LNCaP clone FGC (cell line): Measurements from ENCODE around the gene NXPH2.
"Not testable (repeated sequence)": the region's sequence is repeated elsewhere in the genome, so short reads cannot be mapped to it uniquely, and the experiment has no call there.

Source experiments
- DNase-seq: peaks from one replicate; pipeline ENCODE4 v3.0.0-alpha.2; 2011; ENCODE audit warnings: low read depth
- H3K4me3 ChIP-seq: 2 replicates; pipeline ENCODE4 v1.5.1; 2011; ENCODE audit warnings: mild to moderate bottlenecking, low read depth, low read length, control low read depth
- TF ChIP-seq, protein P1 (sequence below): IDR thresholded peaks from 2 replicates; pipeline ENCODE4 v1.5.1; 2012; ENCODE audit warnings: mild to moderate bottlenecking; ENCODE audit not compliant: control insufficient read depth, insufficient read depth; ENCODE audit errors: extremely low read depth

The NXPH2 gene

DNA sequence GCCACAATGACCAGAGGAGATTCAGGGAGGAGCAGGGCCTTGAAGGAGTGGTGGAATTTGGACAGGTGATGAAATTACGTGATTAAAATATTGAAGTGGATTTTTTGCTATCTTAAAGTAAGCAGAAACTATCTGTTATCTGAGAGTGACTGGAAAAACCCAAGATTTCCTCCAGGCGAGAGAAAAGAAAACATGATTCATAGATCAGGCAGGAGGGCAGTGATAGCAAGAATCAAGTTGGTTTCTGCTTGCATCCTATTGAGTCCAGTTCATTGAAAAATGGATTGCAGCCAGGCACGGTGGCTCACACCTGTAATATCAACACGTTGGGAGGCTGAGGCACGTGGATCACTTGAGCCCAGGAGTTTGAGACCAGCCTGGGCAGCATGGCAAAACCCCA, 127.8 kb downstream of the NXPH2 start:
- TF ChIP-seq, protein P1, sequence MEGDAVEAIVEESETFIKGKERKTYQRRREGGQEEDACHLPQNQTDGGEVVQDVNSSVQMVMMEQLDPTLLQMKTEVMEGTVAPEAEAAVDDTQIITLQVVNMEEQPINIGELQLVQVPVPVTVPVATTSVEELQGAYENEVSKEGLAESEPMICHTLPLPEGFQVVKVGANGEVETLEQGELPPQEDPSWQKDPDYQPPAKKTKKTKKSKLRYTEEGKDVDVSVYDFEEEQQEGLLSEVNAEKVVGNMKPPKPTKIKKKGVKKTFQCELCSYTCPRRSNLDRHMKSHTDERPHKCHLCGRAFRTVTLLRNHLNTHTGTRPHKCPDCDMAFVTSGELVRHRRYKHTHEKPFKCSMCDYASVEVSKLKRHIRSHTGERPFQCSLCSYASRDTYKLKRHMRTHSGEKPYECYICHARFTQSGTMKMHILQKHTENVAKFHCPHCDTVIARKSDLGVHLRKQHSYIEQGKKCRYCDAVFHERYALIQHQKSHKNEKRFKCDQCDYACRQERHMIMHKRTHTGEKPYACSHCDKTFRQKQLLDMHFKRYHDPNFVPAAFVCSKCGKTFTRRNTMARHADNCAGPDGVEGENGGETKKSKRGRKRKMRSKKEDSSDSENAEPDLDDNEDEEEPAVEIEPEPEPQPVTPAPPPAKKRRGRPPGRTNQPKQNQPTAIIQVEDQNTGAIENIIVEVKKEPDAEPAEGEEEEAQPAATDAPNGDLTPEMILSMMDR: no peak
- no peak for DNase-seq
- H3K4me3 ChIP-seq: no peak overlapping the region

DNA sequence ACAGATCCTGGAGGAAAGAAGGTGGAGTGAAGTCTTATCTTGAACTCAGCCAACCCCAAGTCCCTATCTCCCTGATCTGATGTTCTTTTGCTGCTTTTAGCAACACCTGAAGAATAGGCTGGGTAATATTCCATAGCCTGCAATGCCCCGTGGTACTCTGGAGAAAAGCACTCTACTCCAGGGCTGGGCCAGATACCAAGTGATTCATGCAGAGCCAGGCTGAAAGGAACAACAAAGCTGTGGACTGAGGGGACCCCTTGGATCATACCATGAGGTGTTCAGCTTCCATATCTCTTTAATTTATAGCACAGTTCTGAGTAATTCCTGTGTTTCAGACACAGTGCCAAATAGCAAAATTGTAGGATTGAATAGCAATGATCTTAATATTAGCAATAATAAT, 130.6 kb downstream of the NXPH2 start:
- no peak overlapping the region for H3K4me3 ChIP-seq
- DNase-seq: no peak
- TF ChIP-seq, protein P1: no peak

DNA sequence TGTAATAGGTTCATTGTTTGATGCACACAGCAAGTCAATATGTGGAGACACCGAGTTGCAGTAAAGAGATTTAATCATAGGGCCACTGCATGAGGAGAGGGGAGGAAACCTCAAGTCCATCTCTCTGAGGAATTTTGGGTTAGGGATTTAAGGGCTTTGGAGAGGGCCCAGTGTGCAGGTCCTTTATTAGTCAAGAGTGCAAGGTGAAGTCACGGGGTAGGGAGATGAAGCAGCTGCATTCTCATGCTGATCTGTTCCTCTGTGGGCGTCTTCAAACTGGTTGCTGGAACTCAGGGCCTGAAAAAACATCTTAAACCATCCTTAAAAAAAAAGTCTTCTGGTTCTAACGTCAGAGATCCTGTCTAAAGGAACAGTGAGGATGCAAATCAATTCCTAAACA, 131.6 kb downstream of the NXPH2 start:
- DNase-seq: peak; percentile 1
- TF ChIP-seq, protein P1: no peak
- no peak overlapping the region for H3K4me3 ChIP-seq

DNA sequence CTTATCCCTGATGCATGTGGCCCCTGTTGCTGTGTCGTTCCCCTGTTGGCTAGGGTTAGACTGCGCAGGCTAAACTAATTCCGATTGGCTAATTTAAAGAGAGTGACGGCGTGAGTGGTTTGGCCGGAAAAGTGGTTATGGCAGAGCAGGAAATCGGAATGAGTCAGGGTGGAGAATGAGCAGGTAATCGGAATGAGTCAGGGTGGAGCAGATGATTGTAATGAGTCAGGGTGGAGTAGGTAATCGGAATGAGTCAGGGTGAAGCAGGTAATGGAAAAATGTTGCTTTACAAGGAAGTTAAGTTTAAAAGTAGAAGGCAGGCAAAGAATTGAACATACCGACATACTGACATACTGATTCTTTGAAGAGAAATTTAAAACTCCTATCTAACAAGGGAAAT, 135.4 kb downstream of the NXPH2 start:
- DNase-seq, H3K4me3 ChIP-seq: not testable (repeated sequence)

DNA sequence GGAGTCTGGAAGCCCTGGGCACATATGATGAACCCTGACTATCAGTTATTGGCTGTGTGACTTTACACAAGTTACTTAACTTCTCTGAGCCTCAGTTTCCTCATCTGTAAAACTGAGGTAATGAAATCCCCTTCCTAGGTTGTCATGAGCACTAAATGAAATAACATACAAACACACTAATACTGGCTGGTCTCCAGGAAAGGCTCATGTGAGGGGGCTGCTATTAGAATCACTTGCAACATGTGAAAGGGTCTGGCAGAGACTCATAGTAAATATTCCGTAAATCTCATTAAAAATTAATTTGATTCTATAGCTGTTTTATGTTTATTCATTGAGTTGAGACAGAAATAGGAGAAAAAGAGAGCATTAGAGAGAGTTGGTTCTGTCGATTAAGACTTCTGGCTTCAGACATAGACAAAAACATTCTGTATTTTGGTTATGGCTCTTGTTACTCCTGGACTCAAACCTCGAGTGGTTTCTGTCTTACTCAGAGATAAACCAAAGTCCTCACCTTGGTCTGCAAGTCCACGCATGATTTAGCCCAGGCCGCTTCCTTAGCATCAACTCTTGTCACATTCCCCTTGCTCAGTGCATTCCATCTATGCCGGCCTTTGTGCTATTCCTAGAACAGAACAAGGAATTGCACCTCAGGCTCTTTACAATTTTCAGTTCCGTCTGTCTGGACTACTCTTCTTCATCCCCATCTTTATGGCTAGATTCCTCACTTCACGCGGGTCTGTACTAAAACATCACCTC, 139.1 kb downstream of the NXPH2 start:
- TF ChIP-seq, protein P1: no peak
- no peak for DNase-seq
- no peak overlapping the region for H3K4me3 ChIP-seq

DNA sequence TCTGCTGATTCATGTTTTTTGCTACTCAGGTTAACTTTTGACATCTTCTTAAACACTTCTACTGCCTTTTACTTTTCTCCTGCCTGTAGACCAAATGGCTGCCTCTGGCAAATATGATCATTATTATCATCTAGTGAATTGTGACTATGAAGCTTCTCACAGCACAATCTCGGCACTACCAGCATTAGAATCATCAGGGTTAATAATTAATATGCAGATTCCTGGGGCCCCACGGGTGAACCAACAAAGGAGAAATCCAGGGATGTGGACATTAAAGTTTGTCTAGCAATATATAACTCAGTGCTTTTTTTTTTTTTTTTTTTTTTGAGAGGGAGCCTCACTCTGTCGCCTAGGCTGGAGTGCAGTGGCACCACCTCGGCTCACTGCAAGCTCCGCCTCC, 142.5 kb downstream of the NXPH2 start:
- no peak overlapping the region for H3K4me3 ChIP-seq
- TF ChIP-seq, protein P1: no peak
- DNase-seq: no peak

DNA sequence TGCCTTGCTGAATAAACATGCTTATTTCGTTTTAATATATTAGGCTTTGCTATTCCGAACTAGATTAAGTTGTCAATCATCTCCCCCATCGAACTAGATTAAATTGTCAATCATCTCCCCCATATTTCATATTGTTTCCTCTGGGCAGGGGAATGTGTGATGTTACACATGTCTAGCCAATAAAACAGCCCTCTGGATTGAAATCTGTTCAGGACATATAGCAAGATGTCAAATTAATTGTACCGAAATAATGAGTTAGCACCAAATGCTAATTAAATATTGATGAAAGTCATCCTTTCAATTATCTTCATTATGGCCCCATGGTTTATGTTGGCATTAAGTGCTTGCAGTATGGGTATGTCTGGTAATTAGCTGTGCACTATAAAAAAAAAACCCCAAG, 143.1 kb downstream of the NXPH2 start:
- DNase-seq: no peak
- no peak overlapping the region for H3K4me3 ChIP-seq
- TF ChIP-seq, protein P1: no peak
